GM20000 (cell line): ENCODE data around the gene MYRF.
A peak's percentile ranks its signal among the peaks of the same experiment; 100 is the strongest.

Source experiments
- DNase-seq: peaks from one replicate; pipeline ENCODE4 v3.0.0; 2012; ENCODE audit warnings: low spot score
- CTCF ChIP-seq: IDR thresholded peaks from 2 replicates; pipeline ENCODE4 v1.5.1; 2012; ENCODE audit warnings: mild to moderate bottlenecking, control low read depth; ENCODE audit errors: extremely low read depth, missing control alignments

Gene MYRF

DNA sequence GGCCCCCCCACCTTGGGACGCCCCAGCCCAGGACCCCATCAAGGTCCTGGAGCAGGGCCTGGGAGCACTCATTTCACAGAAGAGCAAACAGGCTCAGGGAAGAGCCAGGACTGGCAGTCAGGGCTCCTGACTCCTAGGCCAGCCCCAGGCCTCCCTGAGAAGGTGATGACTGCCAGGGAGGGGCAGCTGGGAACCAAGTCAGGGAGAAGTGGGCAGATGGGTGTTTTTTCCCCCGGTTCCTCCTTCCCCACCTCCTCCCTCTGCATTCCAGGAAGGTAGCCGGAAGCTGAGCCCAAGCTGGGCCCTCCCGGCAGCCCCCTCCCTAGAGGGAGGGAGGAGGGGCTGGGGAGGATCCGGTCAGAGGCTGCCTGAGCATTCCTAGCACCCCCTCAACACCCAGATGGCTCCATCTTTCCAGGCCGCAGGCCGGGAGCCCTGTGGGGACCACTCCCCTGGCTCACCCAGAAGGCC lies 19.6 kb downstream of the MYRF start:
- DNase-seq: no peak
- no peak for TF ChIP-seq CTCF

- TF ChIP-seq CTCF: no peak
- no peak for DNase-seq
Measured at GRCh38 chr11:61773356-61773755, 20.9 kb downstream of the MYRF start.

DNA sequence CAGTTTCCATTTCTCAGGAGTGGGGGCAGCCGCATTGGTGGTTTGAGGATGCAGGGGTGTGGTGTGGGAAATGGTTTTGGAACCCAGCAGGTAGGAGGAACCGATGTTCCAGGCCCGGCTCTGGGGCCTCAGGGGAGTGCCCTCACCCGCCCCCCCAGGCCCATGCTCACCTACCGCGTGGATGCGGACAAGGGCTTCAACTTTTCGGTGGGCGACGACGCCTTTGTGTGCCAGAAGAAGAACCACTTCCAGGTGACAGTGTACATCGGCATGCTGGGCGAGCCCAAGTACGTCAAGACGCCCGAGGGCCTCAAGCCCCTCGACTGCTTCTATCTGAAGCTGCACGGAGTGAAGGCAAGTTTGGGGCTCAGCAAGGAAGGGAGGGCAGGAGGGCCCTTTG lies 21.4 kb downstream of the MYRF start:
- DNase-seq: no peak
- no peak for TF ChIP-seq CTCF

DNA sequence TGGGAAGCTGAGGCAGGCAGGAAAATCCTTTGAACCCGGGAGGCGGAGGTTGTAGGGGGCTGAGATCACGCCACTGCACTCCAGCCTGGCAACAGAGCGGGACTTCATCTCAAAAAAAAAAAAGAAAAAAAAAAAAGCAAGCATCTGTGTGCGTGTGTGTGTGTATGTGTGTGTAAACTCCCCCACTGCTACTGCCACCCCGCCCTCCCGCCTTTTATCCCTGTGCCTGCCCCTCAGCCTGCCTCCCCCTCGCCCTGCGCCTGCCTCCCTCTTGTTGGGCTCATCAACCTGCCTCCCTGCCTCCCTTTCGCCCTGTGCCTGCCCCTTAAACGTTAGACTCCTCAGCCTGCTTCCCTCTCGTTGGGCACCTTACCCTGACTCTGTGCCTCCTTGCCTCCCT lies 22.0 kb downstream of the MYRF start:
- DNase-seq: no peak
- TF ChIP-seq CTCF: no peak

DNA sequence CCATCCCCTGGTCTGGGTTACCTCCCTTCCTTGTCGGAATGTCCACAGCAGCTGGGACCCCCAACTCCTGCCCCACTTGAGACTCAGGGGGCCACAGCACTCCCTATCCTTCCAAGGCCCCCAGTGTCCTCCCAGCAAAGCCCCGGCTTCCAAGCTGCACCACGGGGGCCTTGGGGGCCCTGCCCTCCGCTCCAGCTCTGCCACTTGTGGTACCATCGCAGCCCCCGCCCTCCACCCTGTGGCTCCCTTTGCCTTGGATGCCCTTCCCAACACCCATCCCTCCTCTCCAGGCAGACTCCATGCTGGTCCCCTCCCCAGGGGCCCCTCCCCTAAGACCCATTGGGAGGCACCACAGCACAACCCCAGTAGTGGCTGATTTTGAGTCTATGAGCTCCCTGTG lies 22.7 kb downstream of the MYRF start:
- DNase-seq: no peak
- no peak for TF ChIP-seq CTCF

DNA sequence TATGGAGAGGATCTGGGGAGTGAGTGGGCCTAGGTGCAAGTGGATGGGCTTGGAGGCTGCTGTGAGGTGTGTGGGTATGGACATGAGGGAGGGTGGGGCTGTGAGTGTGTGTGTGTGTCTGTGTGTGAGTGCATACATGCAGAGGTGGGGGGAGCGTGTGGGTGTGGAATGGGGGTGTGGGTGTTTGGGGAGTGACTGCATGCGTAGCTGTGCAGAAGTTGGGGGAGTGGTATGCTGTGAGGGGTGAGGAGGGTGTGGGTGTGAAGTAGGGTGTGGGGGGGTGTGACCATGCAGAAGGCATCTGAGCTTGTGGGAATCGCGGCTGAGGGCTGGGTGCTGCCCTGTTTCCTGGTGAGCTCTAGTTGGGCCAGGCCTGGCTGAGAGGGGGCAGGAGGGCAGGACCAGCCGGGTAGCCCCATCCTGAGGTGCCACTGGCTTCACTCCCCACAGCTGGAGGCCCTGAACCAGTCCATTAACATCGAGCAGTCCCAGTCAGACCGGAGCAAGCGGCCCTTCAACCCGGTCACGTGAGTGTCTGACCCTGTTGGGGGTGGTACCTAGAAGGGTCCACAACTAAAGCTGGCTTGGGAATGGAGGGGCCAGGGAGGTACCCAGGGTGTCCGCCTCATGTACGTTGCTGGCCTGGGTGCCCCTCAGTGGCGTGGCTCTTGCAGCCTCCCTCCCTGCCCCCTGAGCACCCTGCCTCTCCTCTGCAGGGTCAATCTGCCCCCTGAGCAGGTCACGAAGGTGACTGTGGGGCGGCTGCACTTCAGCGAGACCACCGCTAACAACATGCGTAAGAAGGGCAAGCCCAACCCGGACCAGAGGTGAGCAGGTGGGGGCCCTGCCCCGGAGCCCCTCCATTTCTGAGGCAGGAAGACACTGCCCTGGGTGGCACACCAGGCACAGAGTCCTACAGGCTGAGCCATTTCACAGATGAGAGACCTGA lies 23.4 kb downstream of the MYRF start:
- TF ChIP-seq CTCF: peak; percentile 19
- no peak for DNase-seq

DNA sequence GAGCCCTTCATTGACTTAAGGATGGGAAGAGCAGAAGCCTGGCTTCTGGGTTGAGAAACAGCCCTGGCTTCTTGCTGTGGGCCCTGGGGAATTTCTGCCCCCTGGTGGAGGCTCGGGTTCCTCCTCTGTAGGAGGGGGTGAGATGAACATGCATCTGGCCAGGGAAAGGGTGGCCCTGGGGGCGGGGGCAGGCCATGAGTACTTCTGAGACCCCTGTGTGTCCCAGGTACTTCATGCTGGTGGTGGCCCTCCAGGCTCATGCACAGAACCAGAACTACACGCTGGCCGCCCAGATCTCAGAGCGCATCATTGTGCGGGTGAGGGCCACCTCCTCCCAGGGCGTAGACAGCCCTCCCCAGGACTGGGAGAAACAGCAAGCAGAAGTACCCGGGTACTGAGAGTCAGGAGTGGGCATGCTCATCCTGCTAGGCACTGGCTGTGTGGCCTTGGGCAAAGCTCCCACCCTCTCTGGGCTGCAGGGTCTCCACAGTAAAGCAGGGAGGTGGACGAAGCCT lies 24.2 kb downstream of the MYRF start:
- DNase-seq: peak; percentile 92
- TF ChIP-seq CTCF: peak; percentile 49
